Hematopoietic multipotent progenitor cell (in vitro differentiated cells): ENCODE results near the gene PDILT. TPM values are rescaled to one million over a fixed set of nuclear protein-coding genes. Genes with fewer than 3 reads are reported as not detected.
"Not testable (repeated sequence)": the region's sequence is repeated elsewhere in the genome, so short reads cannot be mapped to it uniquely, and the experiment has no call there.

ENCODE experiments used
- DNase-seq, 3 donors: peaks; one replicate each; pipeline ENCODE4 v3.0.0-alpha.2; 2011 to 2015; ENCODE audit warnings: low read depth in 2 of 3, low spot score in 2 of 3
- total RNA-seq: library from RNA; depleted of rRNA; stranded (reverse); fragments of >200 nt; gene quantifications from one replicate; pipeline ENCODE4 v1.2.3, GENCODE V29; 2012

The PDILT gene, protein sequence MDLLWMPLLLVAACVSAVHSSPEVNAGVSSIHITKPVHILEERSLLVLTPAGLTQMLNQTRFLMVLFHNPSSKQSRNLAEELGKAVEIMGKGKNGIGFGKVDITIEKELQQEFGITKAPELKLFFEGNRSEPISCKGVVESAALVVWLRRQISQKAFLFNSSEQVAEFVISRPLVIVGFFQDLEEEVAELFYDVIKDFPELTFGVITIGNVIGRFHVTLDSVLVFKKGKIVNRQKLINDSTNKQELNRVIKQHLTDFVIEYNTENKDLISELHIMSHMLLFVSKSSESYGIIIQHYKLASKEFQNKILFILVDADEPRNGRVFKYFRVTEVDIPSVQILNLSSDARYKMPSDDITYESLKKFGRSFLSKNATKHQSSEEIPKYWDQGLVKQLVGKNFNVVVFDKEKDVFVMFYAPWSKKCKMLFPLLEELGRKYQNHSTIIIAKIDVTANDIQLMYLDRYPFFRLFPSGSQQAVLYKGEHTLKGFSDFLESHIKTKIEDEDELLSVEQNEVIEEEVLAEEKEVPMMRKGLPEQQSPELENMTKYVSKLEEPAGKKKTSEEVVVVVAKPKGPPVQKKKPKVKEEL
- not detected for total RNA-seq

DNA sequence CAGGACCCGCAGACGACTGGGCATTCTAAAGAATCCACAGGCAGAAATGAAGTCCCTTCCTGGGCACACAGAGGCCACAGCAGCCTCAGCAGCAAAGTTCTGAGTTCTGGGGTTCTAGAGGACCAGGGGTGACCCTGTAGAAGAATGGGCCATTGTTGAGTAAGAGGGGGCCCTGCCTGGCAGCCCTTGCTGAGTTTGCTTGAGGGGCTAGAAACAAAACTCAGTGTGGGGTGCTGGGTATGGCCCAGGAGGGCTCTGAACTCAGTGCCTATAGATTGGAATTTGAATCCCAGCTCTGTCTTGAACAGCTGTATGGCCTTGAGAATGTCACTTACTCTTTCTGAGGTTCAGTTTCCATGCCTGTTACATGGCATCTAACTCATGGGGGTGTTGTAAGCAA lies at the start of gene PDILT:
Gene PDILT (minus strand): TSS at position 101 of the 400 bp plus-strand sequence. CDS start 5,437 bp downstream, outside the sequence.
- no peak for DNase-seq

DNA sequence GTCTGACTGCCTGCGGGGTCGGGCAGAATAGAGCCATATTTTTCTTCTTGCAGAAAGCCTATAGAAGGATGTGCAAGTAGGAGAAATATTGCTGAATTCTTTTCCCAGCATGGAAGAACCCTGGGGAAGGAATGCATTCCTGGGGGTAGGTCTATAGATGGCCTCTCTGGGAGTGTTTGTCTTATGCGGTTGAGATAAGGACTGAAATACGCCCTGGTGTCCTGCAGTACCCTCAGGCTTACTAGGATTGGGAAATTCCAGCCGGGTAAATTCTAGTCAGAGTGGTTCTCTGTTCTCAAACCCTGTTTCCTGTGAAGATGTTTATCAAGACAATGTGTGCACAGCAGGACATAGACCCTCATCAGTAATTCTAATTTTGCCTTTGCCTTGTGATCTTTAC lies 49.1 kb upstream of the PDILT start:
- not testable (repeated sequence) for DNase-seq

DNA sequence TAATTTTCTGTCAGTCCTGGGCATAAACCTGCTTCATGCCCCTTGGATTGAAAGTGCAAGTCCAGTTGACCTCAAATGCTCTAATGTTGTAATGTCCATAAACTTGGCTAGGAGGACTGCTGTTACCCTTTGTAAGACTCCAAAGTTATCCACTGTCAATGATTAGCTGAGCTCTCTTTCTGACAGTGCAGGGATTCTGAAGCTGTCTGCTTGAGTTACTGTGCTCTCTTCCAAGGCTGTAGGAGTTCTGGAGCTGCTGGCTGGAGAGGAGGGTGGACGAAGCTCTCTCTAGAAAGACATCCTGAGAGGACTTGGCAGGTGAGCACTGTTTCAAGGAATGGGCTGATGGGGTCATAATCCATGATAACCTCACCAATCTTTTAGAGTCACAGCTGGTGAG lies 46.8 kb upstream of the PDILT start, which contains the start of gene ACSM2A:
Gene ACSM2A (plus strand): TSS at position 158 of the 400 bp plus-strand sequence. CDS start 8,594 bp downstream, outside the sequence.
- DNase-seq: not testable (repeated sequence)

DNA sequence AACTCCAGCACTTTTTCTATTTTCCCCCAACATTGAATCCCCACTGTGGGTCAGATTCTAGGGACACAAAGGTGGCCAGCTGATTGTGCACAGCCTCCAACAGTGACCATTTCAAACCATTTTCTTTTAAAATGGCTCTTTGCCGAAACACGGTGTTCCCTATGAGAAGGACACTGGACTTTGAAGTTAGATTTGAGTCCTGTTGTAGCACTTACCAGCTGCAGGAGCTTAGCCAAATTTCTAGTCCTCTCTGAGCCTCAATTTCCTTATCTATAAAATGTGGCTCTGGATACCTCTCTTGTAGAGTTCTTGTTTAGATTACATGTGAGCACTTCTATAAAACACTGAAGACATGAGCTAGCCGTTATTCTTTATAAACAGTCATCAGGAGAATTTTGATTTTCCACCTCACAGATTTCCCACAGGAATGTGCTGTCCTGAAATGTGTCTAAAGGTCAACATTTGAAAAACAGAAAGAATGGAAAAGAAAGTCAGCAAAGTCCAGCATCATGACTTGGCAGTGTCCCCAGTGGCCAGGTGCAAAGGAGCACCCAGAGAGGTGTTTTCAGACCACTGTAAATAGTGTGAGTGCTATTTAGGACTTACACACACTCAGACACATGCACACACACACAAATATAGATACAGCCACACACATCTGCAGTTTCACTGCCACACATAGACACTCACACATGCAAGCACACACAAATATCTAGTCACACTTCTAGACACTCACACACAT lies 42.3 kb upstream of the PDILT start:
- not testable (repeated sequence) for DNase-seq

DNA sequence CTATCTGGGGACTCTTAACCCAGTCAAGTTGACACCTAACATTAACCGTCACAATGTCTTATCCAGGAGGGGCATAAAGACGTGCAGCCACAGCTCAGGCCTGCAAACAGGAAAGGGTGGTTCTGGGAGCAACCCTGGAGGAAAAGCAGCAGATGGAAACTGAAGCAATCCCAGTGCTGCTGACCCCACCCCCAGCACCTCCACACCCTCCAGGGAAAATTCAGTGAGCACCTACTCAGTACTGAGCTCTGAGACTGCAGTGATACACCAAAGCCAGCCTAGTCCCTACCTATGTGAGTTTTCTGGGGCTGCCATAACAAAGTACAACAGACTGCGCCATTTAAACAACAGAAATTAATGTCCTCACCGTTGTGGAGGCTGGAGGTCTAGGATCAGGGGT lies 37.3 kb upstream of the PDILT start:
- DNase-seq: not testable (repeated sequence)

DNA sequence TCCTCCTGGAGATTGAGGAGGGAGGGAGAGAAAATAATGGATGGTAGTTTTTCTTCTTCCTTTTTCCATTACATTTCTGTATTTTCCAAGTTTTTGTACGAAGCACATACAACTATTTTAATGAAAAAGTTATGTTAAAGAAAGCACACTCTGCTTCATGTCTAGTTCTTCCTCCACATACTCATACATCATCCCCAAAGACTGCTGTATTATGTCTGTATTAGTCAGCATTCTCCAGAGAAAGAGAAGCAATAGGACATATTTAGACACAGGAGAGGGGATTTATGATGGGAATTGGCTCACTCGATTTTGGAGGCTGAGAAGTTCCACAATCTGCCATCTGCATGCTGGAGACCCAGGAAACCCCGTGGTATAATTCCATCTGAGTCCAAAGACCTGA lies 36.7 kb upstream of the PDILT start:
- no peak for DNase-seq

DNA sequence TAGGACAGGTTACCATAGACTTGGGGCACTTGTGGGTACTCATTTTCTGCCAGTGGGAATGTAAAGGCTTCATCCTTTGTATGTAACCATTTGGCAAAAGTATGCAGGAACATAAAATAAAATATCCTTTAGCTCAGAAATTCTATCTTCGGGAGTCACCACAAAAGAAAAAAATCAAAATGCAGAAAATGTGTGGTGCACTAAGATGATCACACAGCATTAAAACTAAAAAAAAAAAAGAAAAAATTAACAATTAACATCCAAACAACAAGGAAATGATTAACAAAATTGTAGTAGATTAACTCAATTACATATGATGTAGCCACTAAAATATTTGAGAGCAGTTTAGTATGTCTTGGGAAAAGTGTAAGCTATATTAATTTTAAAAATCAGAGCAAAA lies 36.2 kb upstream of the PDILT start:
- DNase-seq: not testable (repeated sequence)

DNA sequence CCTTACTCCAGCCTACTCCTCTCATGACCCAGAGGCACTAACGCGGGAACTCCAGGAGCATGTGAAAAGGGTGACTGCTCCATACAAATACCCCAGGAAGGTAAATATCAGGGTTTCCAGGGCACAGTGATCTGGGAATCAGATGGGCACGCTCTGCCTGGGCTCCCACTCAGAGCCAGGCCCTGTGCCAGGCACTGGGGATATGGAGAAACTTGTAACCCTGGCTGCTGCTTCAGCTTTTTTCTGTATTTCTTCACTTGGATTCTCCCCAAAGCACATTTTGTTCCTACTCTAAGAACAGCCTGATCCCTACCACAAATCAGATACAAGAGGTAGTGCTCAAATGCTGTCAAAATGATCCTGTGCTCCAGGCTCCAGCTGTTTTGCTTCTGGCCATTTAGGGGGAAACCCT lies 35.3 kb upstream of the PDILT start:
- DNase-seq: not testable (repeated sequence)

DNA sequence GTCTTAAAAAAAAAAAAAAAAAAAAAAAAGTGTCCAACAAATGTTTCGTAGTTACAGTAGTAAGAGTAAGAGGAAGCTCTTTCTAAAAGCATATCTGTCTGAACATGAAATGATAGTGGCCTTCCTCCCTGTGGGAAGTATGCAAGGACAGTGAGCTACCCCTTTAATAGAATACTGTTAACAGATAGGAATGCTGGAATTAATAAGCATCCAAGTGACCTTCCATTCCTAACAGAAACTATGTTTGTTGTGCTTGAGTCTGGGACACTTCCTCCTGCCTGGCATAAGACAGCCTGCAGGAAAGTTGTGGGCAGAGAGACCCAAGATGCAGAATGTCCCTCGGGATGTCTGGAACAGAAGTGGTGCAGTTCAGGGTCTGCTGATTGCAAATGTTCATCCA lies 34.4 kb upstream of the PDILT start:
- not testable (repeated sequence) for DNase-seq

DNA sequence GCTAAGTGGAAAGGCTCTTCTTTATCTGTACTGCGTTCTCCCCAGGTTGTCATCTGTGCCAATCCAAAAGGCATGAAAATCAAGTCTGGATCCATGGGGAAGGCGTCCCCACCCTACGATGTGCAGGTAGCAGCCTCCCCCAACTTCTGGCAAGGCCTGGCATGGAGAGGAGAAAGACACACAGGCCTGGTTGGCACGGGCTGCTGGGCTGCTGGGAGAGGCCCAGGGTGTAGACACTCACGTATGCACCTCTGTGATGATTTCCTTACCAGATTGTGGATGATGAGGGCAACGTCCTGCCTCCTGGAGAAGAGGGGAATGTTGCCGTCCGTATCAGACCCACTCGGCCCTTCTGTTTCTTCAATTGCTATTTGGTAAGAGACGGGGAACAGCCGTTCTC lies 26.4 kb upstream of the PDILT start:
- DNase-seq: no peak

DNA sequence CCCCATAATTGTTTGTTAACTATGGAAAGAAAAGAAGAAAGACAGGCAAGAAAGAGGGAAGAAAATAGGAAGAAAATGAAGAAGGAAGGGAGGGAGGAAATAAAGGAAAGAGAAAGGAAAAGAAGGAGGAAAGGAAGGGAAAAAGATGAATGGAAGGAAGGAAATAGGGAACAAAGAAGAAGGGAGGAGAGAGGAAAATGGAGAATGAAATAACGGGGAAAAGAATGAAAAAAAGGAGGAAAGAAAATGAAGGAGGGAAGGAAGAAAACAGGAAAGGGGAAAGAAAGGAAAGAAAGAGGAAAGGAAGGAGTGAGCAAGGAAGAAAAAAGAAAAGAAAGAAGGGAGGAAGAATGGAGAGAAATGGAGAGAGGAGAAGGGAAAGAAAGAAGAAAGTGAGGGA lies 25.9 kb upstream of the PDILT start:
- DNase-seq: not testable (repeated sequence)

DNA sequence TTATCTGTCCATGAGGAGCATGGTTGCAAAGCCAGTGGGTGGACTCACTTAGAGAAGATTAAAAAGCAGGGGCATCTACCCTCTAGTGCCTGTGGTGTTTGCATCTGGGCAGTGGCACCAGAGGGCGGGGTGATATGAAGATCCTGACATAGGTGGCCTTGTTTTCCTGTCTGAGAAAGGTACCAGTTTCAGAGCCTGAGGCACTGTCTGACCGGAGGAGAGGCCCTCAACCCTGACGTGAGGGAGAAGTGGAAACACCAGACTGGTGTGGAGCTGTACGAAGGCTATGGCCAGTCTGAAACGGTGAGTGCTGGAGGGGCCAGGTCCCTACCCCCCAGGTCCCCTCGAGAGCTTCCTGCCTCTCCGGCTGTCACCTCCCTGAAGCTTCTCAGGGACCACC lies 25.0 kb upstream of the PDILT start:
- DNase-seq: not testable (repeated sequence)

DNA sequence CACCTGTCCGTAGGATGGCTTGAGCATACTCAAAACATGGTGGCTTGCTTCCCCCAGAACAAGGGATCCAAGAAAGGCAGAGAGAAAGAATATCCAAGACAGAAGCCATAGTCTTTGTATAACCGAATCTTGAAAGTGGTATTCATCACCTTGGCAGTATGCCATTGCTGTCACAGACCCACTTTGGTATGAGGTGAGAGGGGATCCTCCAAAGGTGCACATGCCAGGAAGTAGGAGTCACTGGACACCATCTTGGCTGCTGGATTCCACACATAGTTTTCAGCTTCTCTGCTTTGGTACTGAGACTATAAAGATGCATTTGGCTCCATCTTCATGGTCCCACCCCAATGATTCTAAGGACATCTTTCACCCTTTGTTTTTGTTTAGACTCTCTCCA lies 22.9 kb upstream of the PDILT start:
- DNase-seq: not testable (repeated sequence)

DNA sequence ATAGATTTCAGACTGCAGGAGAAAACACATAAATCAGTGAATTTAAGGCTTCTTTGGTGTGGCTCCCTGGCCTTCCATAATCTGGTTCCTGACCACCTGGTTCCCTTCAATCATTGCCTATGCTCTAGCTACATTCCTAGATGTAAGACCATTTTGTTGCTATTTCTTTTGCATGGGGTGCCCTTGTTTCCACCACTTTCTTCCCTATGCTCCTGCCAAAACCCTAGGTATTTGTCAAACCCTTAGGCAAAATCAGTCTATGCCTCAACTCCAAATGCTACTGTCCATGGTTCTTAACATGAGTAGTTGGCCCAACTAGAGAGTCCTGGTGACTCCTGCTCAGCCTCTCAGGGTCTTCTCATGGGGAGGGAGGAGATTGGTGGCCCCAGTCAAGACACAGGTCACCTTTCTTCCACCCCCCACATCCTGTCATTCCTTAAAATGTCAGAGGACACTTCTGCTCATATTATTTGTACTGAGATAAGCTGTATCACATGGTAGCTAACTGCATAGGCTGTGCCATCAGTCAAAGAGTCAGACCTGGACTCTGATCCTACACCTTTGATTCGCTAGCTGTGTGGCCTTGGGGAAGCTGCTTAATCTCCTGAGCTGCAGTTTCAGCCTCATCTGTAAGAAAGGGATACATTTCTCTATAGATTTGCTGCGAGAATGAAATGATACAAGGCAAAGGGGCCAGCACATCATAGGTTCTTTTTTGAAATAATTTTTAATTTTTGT lies 19.8 kb upstream of the PDILT start:
- no peak for DNase-seq

DNA sequence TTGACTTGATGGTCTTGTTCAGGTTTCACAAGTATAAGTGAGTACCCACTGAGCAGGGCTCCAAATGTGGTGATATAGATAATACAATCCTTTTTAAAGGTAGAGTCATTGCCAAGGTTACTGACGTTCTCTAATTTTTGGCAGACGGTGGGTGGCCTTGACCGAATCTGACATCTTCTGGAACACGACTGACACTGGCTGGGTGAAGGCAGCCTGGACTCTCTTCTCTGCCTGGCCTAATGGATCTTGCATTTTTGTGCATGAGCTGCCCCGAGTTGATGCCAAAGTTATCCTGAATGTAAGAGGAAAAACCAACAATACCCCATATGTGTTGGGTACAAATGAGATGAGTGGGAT lies 19.2 kb upstream of the PDILT start:
- not testable (repeated sequence) for DNase-seq

DNA sequence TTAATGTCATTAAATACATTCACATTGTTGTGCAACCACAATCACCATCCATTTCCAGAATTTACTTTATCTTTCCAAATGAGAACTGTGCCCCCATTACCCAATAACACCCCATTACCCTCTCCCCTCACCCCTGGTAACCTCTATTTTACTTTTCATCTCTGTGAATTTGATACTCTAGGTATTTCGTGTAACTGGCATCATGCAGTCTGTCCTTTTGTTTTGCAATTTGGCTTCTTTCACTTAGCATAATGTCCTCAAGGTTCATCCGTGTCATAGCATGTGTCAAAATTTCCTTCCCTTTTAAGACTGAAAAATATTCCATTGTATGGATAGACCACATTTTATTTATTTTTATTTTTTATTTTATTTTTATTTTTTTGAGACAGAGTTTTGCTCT lies 17.2 kb upstream of the PDILT start:
- not testable (repeated sequence) for DNase-seq

DNA sequence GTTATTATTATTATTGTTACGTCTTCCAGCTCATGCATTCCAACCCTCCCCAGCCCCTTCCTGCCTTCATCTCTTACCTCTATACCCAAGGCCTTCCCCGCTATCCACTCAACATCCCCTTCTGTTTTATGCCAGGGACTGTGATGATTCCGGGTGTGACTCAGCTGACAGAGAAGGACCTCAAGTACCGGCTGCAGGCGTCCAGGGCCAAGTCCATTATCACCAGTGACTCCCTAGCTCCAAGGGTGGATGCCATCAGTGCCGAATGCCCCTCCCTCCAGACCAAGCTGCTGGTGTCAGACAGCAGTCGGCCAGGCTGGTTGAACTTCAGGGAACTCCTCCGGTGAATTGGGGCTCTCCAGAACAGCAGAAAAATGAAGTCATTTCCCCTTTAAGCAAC lies 14.6 kb upstream of the PDILT start:
- not testable (repeated sequence) for DNase-seq

DNA sequence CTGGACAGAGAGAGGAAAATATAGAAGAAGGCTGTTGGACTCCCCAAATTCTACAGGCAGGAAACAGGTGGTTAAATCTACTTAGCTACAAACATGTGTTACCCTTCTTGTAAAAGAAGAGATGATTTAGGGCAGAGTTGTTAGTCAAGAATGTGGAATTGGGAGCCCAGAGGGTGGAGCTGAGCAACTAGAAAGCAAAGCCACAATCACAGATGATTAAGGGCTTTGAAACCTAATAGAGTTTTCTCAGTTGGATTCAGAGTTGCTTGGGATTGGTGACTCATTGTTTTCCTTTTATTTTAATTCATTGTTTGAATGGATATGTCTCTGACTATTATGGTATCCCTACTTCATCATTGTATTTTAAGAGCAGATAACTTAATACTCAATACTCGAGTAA lies 11.0 kb upstream of the PDILT start:
- no peak for DNase-seq

DNA sequence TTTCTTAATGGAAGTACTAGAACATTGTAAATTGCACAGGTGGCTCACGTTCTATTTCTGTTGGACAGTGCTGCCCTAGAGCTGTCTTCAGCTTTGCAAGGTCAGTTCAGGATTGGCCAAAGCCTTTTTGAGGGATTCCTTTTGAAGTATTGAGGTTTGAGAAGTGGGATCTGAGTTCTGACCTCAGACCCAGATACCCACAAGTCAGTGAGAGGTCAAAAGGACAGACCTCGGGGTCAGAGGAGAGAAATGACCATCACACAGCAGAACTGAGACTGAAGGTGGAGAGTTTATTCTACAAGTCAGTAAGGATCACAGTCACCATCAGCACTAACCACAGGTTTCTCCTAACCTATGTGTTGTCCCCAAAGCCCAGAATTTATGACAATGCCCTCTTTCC lies 6.5 kb upstream of the PDILT start:
- DNase-seq: no peak

DNA sequence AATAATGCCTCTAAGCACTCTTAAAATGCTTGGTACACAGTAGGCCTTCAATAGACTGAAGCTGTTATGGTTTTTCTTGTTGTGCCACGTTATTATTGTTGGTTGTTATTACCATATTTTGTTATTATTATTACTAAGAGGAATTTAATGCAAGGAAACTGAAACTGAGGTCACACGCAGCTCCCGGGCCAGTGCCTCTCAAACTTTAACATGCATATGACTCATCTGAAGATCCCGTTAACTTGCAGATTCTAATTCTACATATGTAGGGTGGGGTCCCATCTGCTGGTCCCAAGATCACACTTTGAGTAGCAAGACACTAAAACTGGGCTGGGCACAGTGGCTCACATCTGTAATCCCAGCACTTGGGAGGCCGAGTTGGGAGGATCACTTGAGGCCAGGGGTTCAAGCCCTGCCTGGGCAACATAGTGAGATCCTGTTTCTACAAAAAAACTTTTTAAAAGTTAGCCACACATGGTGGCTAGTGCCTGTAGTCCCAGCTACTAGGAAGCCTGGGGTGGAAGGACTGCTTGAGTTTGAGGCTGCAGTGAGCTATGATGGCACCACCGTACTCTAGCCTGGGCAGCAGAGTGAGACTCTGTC lies 5.7 kb upstream of the PDILT start:
- DNase-seq: no peak
